Measurements from ENCODE around the gene INMT. TPM values are rescaled to one million over a fixed set of nuclear protein-coding genes. Genes with fewer than 3 reads are reported as not detected.

Gene INMT
- total RNA-seq, 1 donor from 2014 or later = 0.09 TPM

DNA sequence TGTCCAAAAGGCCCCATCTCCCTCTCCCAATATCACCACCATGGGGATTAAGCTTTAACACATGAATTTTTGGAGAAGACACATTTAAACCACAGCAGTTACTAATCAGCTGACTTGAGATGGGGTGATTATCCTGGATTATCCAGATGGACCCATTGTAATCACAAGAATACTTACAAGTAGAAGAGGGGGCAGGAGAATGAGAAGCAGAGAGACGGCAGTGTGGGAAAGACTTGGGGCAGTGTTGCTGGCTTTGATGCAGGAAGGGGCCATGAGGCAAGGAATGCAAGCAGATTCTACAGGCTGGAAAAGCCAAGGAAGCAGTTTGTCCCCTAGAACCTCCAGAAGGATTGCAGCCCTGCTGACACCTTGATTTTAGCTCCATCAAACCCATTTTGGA lies 30.7 kb upstream of the INMT start:
- FAIRE-seq (no peak), DNase-seq (ENCODE audit: low read depth) (no peak)
- H3K9me3 ChIP-seq (ENCODE audit: insufficient read depth, low read depth, low read length) = peaks cover 9% of the 10 kb centered on the region
- no peaks in the 10 kb centered on the region for H4K20me1 ChIP-seq (ENCODE audit: insufficient read depth, low read length)
- H3K27me3 ChIP-seq (ENCODE audit: insufficient read depth, low read length) = peaks cover 14% of the 10 kb centered on the region
- Mint-ChIP-seq H3K9me3 (ENCODE audit: unreplicated experiment) (peaks cover 44% of the 10 kb centered on the region), H3K27me3 (ENCODE audit: low read depth, unreplicated experiment) (peaks cover 17% of the 10 kb centered on the region), H3K4me3 (ENCODE audit: unreplicated experiment) (no peak overlapping the region), H3K27ac (ENCODE audit: unreplicated experiment) (no peak overlapping the region), H3K36me3 (ENCODE audit: low read depth, unreplicated experiment) (peaks cover 2% of the 10 kb centered on the region), H3K4me1 (ENCODE audit: low read depth, unreplicated experiment) (no peaks in the 10 kb centered on the region)
- H3K9ac ChIP-seq (ENCODE audit: low read length) = no peak overlapping the region
- no peak overlapping the region for H3K27ac ChIP-seq (ENCODE audit: low read depth, low read length)
- no peaks in the 10 kb centered on the region for H3K36me3 ChIP-seq (ENCODE audit: insufficient read depth, low read length)
- no peaks in the 10 kb centered on the region for H3K4me1 ChIP-seq (ENCODE audit: insufficient read depth, low read length)
- no peak for TF ChIP-seq CTCF (IDR thresholded peaks at IDR 0.05; ENCODE audit: insufficient read depth, low read depth, low read length)
- no peaks in the 10 kb centered on the region for H3K79me2 ChIP-seq (ENCODE audit: insufficient read depth, low read length)
- H3K4me2 ChIP-seq (ENCODE audit: low read length) = no peak overlapping the region
- no peak overlapping the region for H2AFZ ChIP-seq (ENCODE audit: low read depth, low read length)
- no peak overlapping the region for H3K4me3 ChIP-seq (ENCODE audit: insufficient read depth, low read depth, low read length)

- H3K36me3 ChIP-seq (ENCODE audit: insufficient read depth, low read length) = no peaks in the 10 kb centered on the region
- no peaks in the 10 kb centered on the region for H3K79me2 ChIP-seq (ENCODE audit: insufficient read depth, low read length)
- H3K9me3 ChIP-seq (ENCODE audit: insufficient read depth, low read depth, low read length) = peaks cover 9% of the 10 kb centered on the region
- peaks cover 2% of the 10 kb centered on the region for H3K36me3 Mint-ChIP-seq (ENCODE audit: low read depth, unreplicated experiment)
- H3K4me3 ChIP-seq (ENCODE audit: insufficient read depth, low read depth, low read length) = no peak overlapping the region
- TF ChIP-seq CTCF (IDR thresholded peaks at IDR 0.05; ENCODE audit: insufficient read depth, low read depth, low read length) (no peak), EZH2 (IDR thresholded peaks at IDR 0.05; ENCODE audit: insufficient read depth, low read length) (no peak)
- H3K27me3 Mint-ChIP-seq (ENCODE audit: low read depth, unreplicated experiment) = peaks cover 20% of the 10 kb centered on the region
- DNase-seq (ENCODE audit: low read depth) (no peak), FAIRE-seq (no peak)
- H3K27ac Mint-ChIP-seq (ENCODE audit: unreplicated experiment) = no peak overlapping the region
- peaks cover 17% of the 10 kb centered on the region for H3K27me3 ChIP-seq (ENCODE audit: insufficient read depth, low read length)
- H2AFZ ChIP-seq (ENCODE audit: low read depth, low read length) = no peak overlapping the region
- no peak overlapping the region for H3K4me3 Mint-ChIP-seq (ENCODE audit: unreplicated experiment)
- H3K9me3 Mint-ChIP-seq (ENCODE audit: unreplicated experiment) = peaks cover 39% of the 10 kb centered on the region
- H3K4me2 ChIP-seq (ENCODE audit: low read length) = no peak overlapping the region
- H4K20me1 ChIP-seq (ENCODE audit: insufficient read depth, low read length) = no peaks in the 10 kb centered on the region
- H3K9ac ChIP-seq (ENCODE audit: low read length) = no peak overlapping the region
- H3K4me1 Mint-ChIP-seq (ENCODE audit: low read depth, unreplicated experiment) = peaks cover 3% of the 10 kb centered on the region
- no peak overlapping the region for H3K27ac ChIP-seq (ENCODE audit: low read depth, low read length)
- no peaks in the 10 kb centered on the region for H3K4me1 ChIP-seq (ENCODE audit: insufficient read depth, low read length)
Measured at GRCh38 chr7:30722187-30722586, 29.7 kb upstream of the INMT start.

- Mint-ChIP-seq H3K27me3 (ENCODE audit: low read depth, unreplicated experiment) (peaks cover 23% of the 10 kb centered on the region), H3K9me3 (ENCODE audit: unreplicated experiment) (peaks cover 37% of the 10 kb centered on the region), H3K27ac (ENCODE audit: unreplicated experiment) (no peak overlapping the region), H3K4me3 (ENCODE audit: unreplicated experiment) (no peak overlapping the region), H3K36me3 (ENCODE audit: low read depth, unreplicated experiment) (peaks cover 2% of the 10 kb centered on the region), H3K4me1 (ENCODE audit: low read depth, unreplicated experiment) (peaks cover 5% of the 10 kb centered on the region)
- H4K20me1 ChIP-seq (ENCODE audit: insufficient read depth, low read length) = no peaks in the 10 kb centered on the region
- H3K9me3 ChIP-seq (ENCODE audit: insufficient read depth, low read depth, low read length) = peaks cover 5% of the 10 kb centered on the region
- no peak overlapping the region for H3K9ac ChIP-seq (ENCODE audit: low read length)
- H3K4me2 ChIP-seq (ENCODE audit: low read length) = no peak overlapping the region
- no peak overlapping the region for H3K4me3 ChIP-seq (ENCODE audit: insufficient read depth, low read depth, low read length)
- DNase-seq (ENCODE audit: low read depth) (no peak), FAIRE-seq (no peak)
- TF ChIP-seq CTCF (IDR thresholded peaks at IDR 0.05; ENCODE audit: insufficient read depth, low read depth, low read length) = no peak
- no peak for TF ChIP-seq EZH2 (IDR thresholded peaks at IDR 0.05; ENCODE audit: insufficient read depth, low read length)
- H3K4me1 ChIP-seq (ENCODE audit: insufficient read depth, low read length) = no peaks in the 10 kb centered on the region
- H3K36me3 ChIP-seq (ENCODE audit: insufficient read depth, low read length) = no peaks in the 10 kb centered on the region
- no peaks in the 10 kb centered on the region for H3K79me2 ChIP-seq (ENCODE audit: insufficient read depth, low read length)
- H3K27ac ChIP-seq (ENCODE audit: low read depth, low read length) = no peak overlapping the region
- H3K27me3 ChIP-seq (ENCODE audit: insufficient read depth, low read length) = peaks cover 17% of the 10 kb centered on the region
- no peak overlapping the region for H2AFZ ChIP-seq (ENCODE audit: low read depth, low read length)
Measured at GRCh38 chr7:30722671-30723070, 29.3 kb upstream of the INMT start.

Data from astrocyte (in vitro differentiated cells and primary cell).